ENCODE results near the gene CLNK.
"Not testable (repeated sequence)": the region's sequence is repeated elsewhere in the genome, so short reads cannot be mapped to it uniquely, and the experiment has no call there.

Gene CLNK

DNA sequence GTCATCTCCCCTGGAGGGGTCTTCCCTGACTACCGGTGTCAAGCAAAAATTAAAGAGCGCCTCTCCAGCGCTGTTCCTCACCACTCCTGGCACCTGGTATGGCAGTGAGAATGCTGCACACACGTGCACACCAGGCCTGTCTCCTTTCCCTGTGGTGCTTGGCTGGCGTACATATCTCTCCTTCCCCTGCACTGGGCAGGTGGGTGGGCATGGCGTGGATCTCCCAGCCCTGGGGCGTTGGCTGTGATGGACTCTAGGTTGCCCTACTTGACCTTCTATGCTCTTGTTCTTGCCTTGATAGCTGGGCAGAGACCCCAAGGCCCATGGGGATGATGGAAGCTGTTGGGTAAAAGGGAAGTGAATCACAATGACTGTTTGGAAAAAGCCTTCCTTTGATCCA is 109.2 kb downstream of the CLNK start:
- H3K27ac Mint-ChIP-seq, result no peak overlapping the region

GRCh38 chr4:10574553-10574952 is 110.0 kb downstream of the CLNK start:
- H3K9me3 Mint-ChIP-seq (ENCODE audit: low read depth), result not testable (repeated sequence)

More for the DNA sequence above, 109.2 kb downstream of the CLNK start:
- Mint-ChIP-seq H3K27me3 (peaks cover 4% of the 10 kb centered on the region), H3K36me3 (no peaks in the 10 kb centered on the region), H3K9me3 (ENCODE audit: low read depth) (no peaks in the 10 kb centered on the region), H3K4me3 (no peak overlapping the region), H3K4me1 (ENCODE audit: low read depth) (no peaks in the 10 kb centered on the region)

DNA sequence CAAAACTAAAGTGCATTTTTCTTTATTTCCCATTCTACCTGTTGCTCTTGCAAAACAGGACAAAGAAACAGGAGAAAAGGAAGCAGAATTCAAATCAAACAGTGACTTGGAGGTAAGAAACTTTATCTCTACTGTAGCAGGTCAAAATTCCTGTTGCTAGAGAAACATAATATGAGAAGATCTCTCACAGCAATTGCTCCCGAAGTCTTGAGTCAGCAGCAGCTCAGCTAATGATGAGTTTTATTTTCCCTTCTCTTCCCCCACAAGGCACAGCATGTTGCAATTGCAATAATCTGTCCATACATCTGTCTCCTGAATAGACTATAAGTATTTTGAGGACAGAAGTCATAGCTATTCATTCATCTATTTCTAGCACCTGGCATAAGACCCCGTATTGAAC is 112.7 kb downstream of the CLNK start:
- Mint-ChIP-seq H3K4me1 (ENCODE audit: low read depth) (no peaks in the 10 kb centered on the region), H3K4me3 (no peak overlapping the region), H3K27me3 (peaks cover 4% of the 10 kb centered on the region), H3K36me3 (no peaks in the 10 kb centered on the region), H3K27ac (no peak overlapping the region), H3K9me3 (ENCODE audit: low read depth) (no peaks in the 10 kb centered on the region)

More at GRCh38 chr4:10574553-10574952, 110.0 kb downstream of the CLNK start:
- not testable (repeated sequence) for H3K27me3 Mint-ChIP-seq; H3K27ac Mint-ChIP-seq; H3K4me3 Mint-ChIP-seq; H3K36me3 Mint-ChIP-seq; H3K4me1 Mint-ChIP-seq (ENCODE audit: low read depth)

GRCh38 chr4:10569491-10569890 is 115.1 kb downstream of the CLNK start:
- no peak overlapping the region for H3K27ac Mint-ChIP-seq
- H3K36me3 Mint-ChIP-seq, result no peaks in the 10 kb centered on the region
- H3K4me1 Mint-ChIP-seq (ENCODE audit: low read depth), result no peaks in the 10 kb centered on the region
- H3K9me3 Mint-ChIP-seq (ENCODE audit: low read depth), result no peaks in the 10 kb centered on the region
- no peak overlapping the region for H3K4me3 Mint-ChIP-seq
- H3K27me3 Mint-ChIP-seq, result no peaks in the 10 kb centered on the region

DNA sequence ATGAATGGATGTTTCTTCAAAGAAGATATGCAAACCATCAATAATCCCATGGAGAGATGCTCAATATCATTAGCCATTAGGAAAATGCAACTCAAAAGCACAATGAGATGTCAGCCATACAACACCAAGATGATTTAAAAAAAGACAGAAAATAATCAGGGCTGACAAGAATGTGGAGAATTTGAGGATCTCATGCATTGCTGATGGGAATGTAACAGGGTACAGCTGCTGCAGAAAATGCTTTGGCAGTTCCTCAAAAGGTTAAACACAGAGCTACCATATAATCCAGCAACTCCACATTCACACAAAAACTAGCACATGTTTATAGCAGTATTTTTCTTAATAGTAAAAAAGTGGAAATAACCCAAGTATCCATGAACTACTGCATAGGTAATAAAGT is 116.8 kb downstream of the CLNK start:
- H3K9me3 Mint-ChIP-seq (ENCODE audit: low read depth), result no peaks in the 10 kb centered on the region

DNA sequence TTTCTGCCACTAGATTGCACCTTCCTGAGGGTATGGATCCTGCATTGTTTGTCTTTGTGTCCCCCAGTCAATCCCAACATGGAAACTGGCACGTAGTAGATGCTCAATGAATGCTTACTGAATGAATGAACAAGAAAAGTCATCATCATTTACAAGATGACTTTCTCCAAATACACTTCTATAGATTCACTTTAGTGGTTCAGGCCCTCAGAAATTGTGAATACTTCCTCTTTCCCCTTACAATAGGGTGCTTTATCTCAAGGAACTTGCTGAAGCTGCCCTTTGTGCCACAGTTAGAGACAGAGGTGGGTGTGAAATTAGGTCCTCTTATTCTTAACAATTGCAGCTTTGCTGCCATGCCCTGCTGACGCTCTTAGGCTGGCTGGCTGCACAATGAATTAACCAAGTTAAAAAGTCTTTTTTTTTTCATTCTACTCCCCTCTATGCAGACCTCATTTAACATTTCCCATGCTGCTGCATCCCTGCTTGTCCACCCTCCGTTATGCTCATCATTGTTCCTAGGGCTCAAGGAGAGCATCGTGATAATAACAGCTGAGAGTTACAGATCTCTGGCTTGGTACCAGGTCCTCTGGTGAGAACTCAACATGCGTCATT is 119.3 kb downstream of the CLNK start:
- no peak overlapping the region for H3K4me3 Mint-ChIP-seq
- no peaks in the 10 kb centered on the region for H3K36me3 Mint-ChIP-seq
- no peaks in the 10 kb centered on the region for H3K4me1 Mint-ChIP-seq (ENCODE audit: low read depth)
- no peak overlapping the region for H3K27ac Mint-ChIP-seq
- peaks cover 6% of the 10 kb centered on the region for H3K27me3 Mint-ChIP-seq
- H3K9me3 Mint-ChIP-seq (ENCODE audit: low read depth), result no peaks in the 10 kb centered on the region

More for the DNA sequence above, 116.8 kb downstream of the CLNK start:
- no peak overlapping the region for H3K4me3 Mint-ChIP-seq
- H3K4me1 Mint-ChIP-seq (ENCODE audit: low read depth), result no peaks in the 10 kb centered on the region
- peaks cover under 1% of the 10 kb centered on the region for H3K27me3 Mint-ChIP-seq
- H3K36me3 Mint-ChIP-seq, result no peaks in the 10 kb centered on the region
- no peak overlapping the region for H3K27ac Mint-ChIP-seq

GRCh38 chr4:10554694-10555093 is 129.9 kb downstream of the CLNK start:
- peaks cover 2% of the 10 kb centered on the region for H3K27me3 Mint-ChIP-seq
- no peak overlapping the region for H3K4me3 Mint-ChIP-seq
- no peaks in the 10 kb centered on the region for H3K9me3 Mint-ChIP-seq (ENCODE audit: low read depth)
- no peaks in the 10 kb centered on the region for H3K36me3 Mint-ChIP-seq
- peaks cover 4% of the 10 kb centered on the region for H3K4me1 Mint-ChIP-seq (ENCODE audit: low read depth)
- H3K27ac Mint-ChIP-seq, result no peak overlapping the region

DNA sequence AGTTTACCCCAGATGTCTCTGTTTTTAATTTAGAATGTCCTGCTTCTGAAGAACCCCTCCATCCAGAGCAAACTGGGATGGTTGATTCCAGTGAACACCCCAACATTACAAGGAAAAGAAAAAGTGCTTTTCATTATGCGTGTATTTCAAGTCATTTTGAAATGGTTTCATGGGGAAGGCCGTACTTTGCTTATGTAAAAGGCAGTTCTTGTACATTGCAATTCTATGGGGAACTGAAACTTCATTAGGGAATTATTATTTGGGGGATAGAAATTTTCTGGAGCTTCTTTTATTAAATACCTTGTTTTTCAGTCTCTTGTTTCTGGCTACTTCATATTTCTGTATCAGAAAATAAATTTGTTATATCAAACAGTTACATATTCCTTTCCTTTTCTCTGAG is 130.4 kb downstream of the CLNK start:
- H3K36me3 Mint-ChIP-seq, result no peaks in the 10 kb centered on the region
- H3K9me3 Mint-ChIP-seq (ENCODE audit: low read depth), result no peaks in the 10 kb centered on the region
- H3K27me3 Mint-ChIP-seq, result peaks cover 2% of the 10 kb centered on the region
- no peak overlapping the region for H3K4me3 Mint-ChIP-seq
- peaks cover 4% of the 10 kb centered on the region for H3K4me1 Mint-ChIP-seq (ENCODE audit: low read depth)
- H3K27ac Mint-ChIP-seq, result no peak overlapping the region

DNA sequence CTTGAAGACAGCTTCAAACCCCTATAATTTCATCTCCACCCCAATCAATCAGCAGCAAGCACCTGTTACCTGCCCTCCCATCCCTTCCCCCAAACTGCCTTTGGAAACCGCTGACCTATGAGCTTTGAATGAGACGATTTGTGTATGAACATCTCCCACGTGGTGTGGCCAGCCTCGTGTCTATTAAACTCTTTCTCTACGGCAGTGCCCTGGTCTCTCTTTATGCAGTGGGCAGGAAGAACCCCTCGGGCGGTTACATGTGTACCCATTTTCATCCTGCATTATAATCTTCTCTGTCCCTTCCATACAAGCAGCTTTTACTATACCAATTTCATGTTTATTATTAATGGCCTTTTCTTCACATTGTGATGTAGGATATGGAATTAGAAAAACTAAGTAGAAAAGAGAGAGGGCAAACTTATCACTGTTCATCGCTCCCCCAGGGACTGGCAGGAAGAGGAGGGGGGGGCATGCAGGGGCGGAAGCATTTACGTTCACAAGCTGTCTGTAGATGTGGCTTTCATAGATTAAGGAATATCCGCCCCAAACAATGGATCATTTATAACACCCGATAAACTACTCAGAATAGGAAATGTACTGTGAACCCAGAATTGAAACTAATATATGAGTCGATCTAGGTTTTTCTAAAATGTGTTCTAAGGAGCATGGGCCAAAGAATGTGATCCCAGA is 131.8 kb downstream of the CLNK start:
- Mint-ChIP-seq H3K27ac (no peak overlapping the region), H3K9me3 (ENCODE audit: low read depth) (no peaks in the 10 kb centered on the region), H3K4me1 (ENCODE audit: low read depth) (peaks cover 4% of the 10 kb centered on the region), H3K4me3 (no peak overlapping the region), H3K27me3 (peaks cover 2% of the 10 kb centered on the region), H3K36me3 (no peaks in the 10 kb centered on the region)

DNA sequence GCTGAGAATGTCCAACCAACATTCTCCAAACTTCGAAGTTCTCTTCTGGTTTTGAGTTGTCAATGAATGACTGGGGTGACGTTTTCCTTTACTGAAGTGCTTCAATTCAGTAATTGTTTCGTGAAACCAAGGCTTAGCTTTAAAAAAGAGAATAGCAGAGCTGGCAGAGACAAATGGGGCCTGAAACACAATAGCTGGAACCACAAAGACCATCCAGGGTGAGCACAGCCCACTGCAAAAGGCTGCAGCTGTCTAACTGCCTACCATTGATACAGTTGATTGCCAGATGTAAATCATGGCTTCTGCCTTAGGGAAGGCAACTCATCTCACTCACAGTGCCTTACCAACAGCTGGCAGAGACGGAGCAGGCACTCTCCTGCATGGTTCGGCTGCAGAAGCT is 148.7 kb downstream of the CLNK start:
- Mint-ChIP-seq H3K27ac (no peak overlapping the region), H3K4me1 (ENCODE audit: low read depth) (no peaks in the 10 kb centered on the region), H3K36me3 (no peaks in the 10 kb centered on the region), H3K27me3 (no peaks in the 10 kb centered on the region), H3K9me3 (ENCODE audit: low read depth) (no peaks in the 10 kb centered on the region), H3K4me3 (no peak overlapping the region)

- Mint-ChIP-seq H3K36me3 (no peaks in the 10 kb centered on the region), H3K27me3 (no peaks in the 10 kb centered on the region), H3K9me3 (ENCODE audit: low read depth) (no peaks in the 10 kb centered on the region), H3K4me3 (no peak overlapping the region), H3K4me1 (ENCODE audit: low read depth) (no peaks in the 10 kb centered on the region), H3K27ac (no peak overlapping the region)
Observed at GRCh38 chr4:10534820-10535219, 149.7 kb downstream of the CLNK start.

- no peak overlapping the region for H3K4me3 Mint-ChIP-seq
- no peaks in the 10 kb centered on the region for H3K27me3 Mint-ChIP-seq
- no peaks in the 10 kb centered on the region for H3K36me3 Mint-ChIP-seq
- no peak overlapping the region for H3K27ac Mint-ChIP-seq
- H3K9me3 Mint-ChIP-seq (ENCODE audit: low read depth), result no peaks in the 10 kb centered on the region
- H3K4me1 Mint-ChIP-seq (ENCODE audit: low read depth), result no peaks in the 10 kb centered on the region
Observed at GRCh38 chr4:10532155-10532554, 152.4 kb downstream of the CLNK start.

DNA sequence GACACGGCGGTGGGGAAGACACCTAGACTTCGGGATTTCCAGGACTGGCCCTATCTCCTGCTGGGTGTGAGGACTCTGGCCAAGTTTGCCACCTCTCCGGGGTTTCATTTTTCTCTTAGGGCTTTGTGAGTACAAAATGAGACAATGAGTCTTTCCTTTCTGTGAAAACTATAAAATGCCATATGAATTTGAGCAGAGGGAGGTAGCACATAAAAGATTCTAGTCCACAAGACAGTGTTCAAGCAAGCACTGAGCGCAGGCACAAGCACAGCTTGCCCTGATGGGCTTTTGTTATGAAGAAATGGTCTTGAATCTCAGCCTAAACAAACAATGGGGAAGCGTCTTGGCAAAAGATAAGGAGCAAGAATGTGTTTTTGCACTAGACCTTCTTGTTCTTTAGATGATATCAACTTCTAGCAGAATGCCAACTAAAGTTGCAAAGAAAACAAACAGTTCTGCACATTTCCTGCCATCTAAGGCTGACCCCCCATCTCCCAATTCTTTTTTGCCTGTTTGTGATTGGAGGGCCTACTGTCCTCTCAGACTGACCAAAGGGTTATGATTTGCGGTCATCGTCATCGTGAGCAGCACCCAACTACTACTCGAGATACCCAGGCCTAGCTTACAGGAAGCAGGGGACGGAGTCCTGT is 154.3 kb downstream of the CLNK start:
- Mint-ChIP-seq H3K4me1 (ENCODE audit: low read depth) (no peaks in the 10 kb centered on the region), H3K4me3 (no peak overlapping the region), H3K9me3 (ENCODE audit: low read depth) (no peaks in the 10 kb centered on the region), H3K27me3 (no peaks in the 10 kb centered on the region), H3K36me3 (no peaks in the 10 kb centered on the region), H3K27ac (no peak overlapping the region)

DNA sequence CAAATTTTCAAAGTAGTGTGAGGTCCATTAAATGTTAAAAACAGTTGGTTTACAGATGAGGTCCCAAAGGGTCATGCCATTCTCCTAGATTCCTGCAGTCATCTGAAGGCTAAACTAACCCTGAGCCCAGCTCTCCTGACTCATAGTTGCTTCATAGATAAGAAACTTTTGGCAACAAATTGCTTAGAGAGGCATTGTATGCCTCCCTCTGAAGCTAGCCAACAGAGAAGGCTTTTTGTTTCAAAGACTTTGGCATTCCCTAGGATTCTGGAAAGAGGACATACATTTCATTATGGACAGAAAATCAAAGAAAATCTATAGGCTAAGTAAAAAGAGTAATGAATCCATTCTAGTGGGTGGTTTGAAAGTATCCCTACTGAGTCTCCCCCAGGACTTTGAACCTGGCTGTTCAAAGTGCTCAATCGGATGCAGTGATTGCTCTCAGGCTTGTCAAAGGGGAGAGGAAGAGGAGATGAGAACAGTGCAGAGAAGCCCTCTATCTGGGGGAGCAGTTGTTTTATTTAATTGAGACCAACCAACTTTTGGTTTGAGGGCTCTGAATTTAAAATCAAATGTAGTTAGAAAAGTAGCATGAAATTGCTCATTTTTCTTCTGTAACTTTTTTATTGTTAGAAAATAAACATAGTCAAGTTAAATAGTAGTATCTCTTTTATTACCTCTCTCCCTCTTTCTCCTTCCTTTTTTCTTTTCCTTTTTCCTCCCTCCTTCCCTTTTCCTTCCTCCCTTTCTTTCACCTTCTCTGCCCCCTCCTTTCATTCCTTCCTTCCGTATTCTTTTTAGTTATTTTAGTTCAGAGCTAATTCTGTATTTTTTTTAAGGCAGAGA is 155.1 kb downstream of the CLNK start:
- no peaks in the 10 kb centered on the region for H3K9me3 Mint-ChIP-seq (ENCODE audit: low read depth)
- no peaks in the 10 kb centered on the region for H3K4me1 Mint-ChIP-seq (ENCODE audit: low read depth)
- H3K4me3 Mint-ChIP-seq, result no peak overlapping the region
- no peak overlapping the region for H3K27ac Mint-ChIP-seq
- H3K27me3 Mint-ChIP-seq, result no peaks in the 10 kb centered on the region
- no peaks in the 10 kb centered on the region for H3K36me3 Mint-ChIP-seq

DNA sequence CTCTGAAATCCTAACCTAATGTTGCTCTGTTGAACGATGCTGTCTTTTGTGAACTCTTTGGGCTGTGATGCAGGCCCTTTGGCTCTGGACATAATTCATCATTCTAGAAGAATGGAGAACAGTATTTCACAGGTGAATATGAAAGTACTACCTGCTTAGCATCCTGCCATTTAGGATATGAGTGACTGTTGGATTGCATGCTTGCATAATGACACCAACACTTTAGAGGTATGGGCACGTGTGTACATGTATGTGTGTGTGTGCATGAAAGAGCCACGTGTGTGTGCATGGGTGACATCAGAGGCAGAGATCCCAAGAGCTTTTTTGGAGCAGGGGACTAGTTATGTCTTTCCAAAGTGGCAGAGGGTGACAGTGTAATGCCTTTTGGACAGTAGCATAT is 157.1 kb downstream of the CLNK start:
- Mint-ChIP-seq H3K27me3 (no peaks in the 10 kb centered on the region), H3K36me3 (no peaks in the 10 kb centered on the region), H3K4me3 (no peak overlapping the region), H3K9me3 (ENCODE audit: low read depth) (no peaks in the 10 kb centered on the region), H3K27ac (no peak overlapping the region), H3K4me1 (ENCODE audit: low read depth) (no peaks in the 10 kb centered on the region)
